NCI-H146 treated with DMSO at 0.1 percent for 48 hours (cell line): Measurements from ENCODE around the gene FBXO44.
"Not testable (repeated sequence)": the region's sequence is repeated elsewhere in the genome, so short reads cannot be mapped to it uniquely, and the experiment has no call there.

Source experiments
- DNase-seq: peaks from one replicate; lab custom pipeline; 2025; ENCODE audit not compliant: unreplicated experiment; lab: John Stamatoyannopoulos, UW

FBXO44 gene

GRCh38 chr1:11654137-11654938 lies at the start of gene FBXO44, which contains the start of gene FBXO2:
Gene FBXO44, plus strand, starts transcription at chr1:11654877. Its CDS starts 959 bp downstream, at chr1:11655836.
Gene FBXO2, minus strand, starts transcription at chr1:11654429. Its CDS starts 89 bp downstream, at chr1:11654340.
- no peak for DNase-seq

GRCh38 chr1:11606775-11607174 lies 47.9 kb upstream of the FBXO44 start:
- no peak for DNase-seq

- DNase-seq: not testable (repeated sequence)
Observed at GRCh38 chr1:11608596-11609130, 46.0 kb upstream of the FBXO44 start.

GRCh38 chr1:11609378-11609777 lies 45.3 kb upstream of the FBXO44 start:
- DNase-seq: not testable (repeated sequence)

GRCh38 chr1:11610629-11611180 lies 44.0 kb upstream of the FBXO44 start:
- DNase-seq: no peak

- no peak for DNase-seq
Observed at GRCh38 chr1:11611638-11612327, 42.9 kb upstream of the FBXO44 start.

- no peak for DNase-seq
Observed at GRCh38 chr1:11613347-11613746, 41.3 kb upstream of the FBXO44 start.

- no peak for DNase-seq
Observed at GRCh38 chr1:11615090-11615489, 39.6 kb upstream of the FBXO44 start.

- DNase-seq: no peak
Observed at GRCh38 chr1:11616766-11617165, 37.9 kb upstream of the FBXO44 start.

- DNase-seq: no peak
Observed at GRCh38 chr1:11617314-11617713, 37.4 kb upstream of the FBXO44 start.

GRCh38 chr1:11617741-11618140 lies 36.9 kb upstream of the FBXO44 start:
- DNase-seq: no peak

GRCh38 chr1:11620405-11620804 lies 34.3 kb upstream of the FBXO44 start:
- DNase-seq: no peak

GRCh38 chr1:11620924-11621323 lies 33.8 kb upstream of the FBXO44 start:
- no peak for DNase-seq

GRCh38 chr1:11622398-11622797 lies 32.3 kb upstream of the FBXO44 start:
- no peak for DNase-seq

- DNase-seq: no peak
Observed at GRCh38 chr1:11623702-11624101, 31.0 kb upstream of the FBXO44 start.

- DNase-seq: no peak
Observed at GRCh38 chr1:11626551-11626950, 28.1 kb upstream of the FBXO44 start.

- no peak for DNase-seq
Observed at GRCh38 chr1:11628767-11629166, 25.9 kb upstream of the FBXO44 start.

GRCh38 chr1:11629184-11630016 lies 25.3 kb upstream of the FBXO44 start:
- no peak for DNase-seq

- DNase-seq: no peak
Observed at GRCh38 chr1:11634365-11635192, 20.1 kb upstream of the FBXO44 start.

- DNase-seq: no peak
Observed at GRCh38 chr1:11638121-11638520, 16.6 kb upstream of the FBXO44 start.
